Measurements from ENCODE around the gene TYR.
A peak's percentile ranks its signal among the peaks of the same experiment; 100 is the strongest.
"Not testable (repeated sequence)": the region's sequence is repeated elsewhere in the genome, so short reads cannot be mapped to it uniquely, and the experiment has no call there.

Gene TYR

GRCh38 chr11:89272540-89273088, 94.9 kb downstream of the TYR start:
- DNase-seq: not testable (repeated sequence)

GRCh38 chr11:89273220-89273619, 95.5 kb downstream of the TYR start:
- not testable (repeated sequence) for DNase-seq

- peak; percentile 2 to 74 for DNase-seq
Observed at GRCh38 chr11:89275966-89276365, 98.3 kb downstream of the TYR start.

- no peak for DNase-seq
Observed at GRCh38 chr11:89279176-89279575, 101.5 kb downstream of the TYR start.

GRCh38 chr11:89281032-89281677, 103.5 kb downstream of the TYR start:
- DNase-seq: not testable (repeated sequence)

- not testable (repeated sequence) for DNase-seq
Observed at GRCh38 chr11:89286601-89287000, 108.9 kb downstream of the TYR start.

GRCh38 chr11:89288004-89288403, 110.3 kb downstream of the TYR start:
- not testable (repeated sequence) for DNase-seq

- DNase-seq: no peak
Observed at GRCh38 chr11:89293965-89294679, 116.4 kb downstream of the TYR start.

GRCh38 chr11:89295023-89295422, 117.3 kb downstream of the TYR start:
- DNase-seq: not testable (repeated sequence)

GRCh38 chr11:89303029-89303428, 125.4 kb downstream of the TYR start:
- not testable (repeated sequence) for DNase-seq

GRCh38 chr11:89308272-89308671, 130.6 kb downstream of the TYR start:
- DNase-seq: not testable (repeated sequence)

- not testable (repeated sequence) for DNase-seq
Observed at GRCh38 chr11:89309321-89309985, 131.8 kb downstream of the TYR start.

- DNase-seq: not testable (repeated sequence)
Observed at GRCh38 chr11:89310607-89311006, 132.9 kb downstream of the TYR start.

- DNase-seq: no peak
Observed at GRCh38 chr11:89321401-89321800, 143.7 kb downstream of the TYR start.

GRCh38 chr11:89327885-89328284, 150.2 kb downstream of the TYR start:
- DNase-seq: no peak

GRCh38 chr11:89331940-89332339, 154.3 kb downstream of the TYR start:
- DNase-seq: not testable (repeated sequence)

GRCh38 chr11:89333704-89334103, 156.0 kb downstream of the TYR start:
- peak in 1 of 2 donors; percentile 1 for DNase-seq

- DNase-seq: not testable (repeated sequence)
Observed at GRCh38 chr11:89337100-89337650, 159.5 kb downstream of the TYR start.

GRCh38 chr11:89338073-89338472, 160.4 kb downstream of the TYR start:
- DNase-seq: not testable (repeated sequence)

- DNase-seq: not testable (repeated sequence)
Observed at GRCh38 chr11:89340450-89340849, 162.8 kb downstream of the TYR start.

- not testable (repeated sequence) for DNase-seq
Observed at GRCh38 chr11:89342880-89343572, 165.4 kb downstream of the TYR start.
